NCI-H345 treated with DMSO at 0.1 percent for 48 hours (cell line): Measurements from ENCODE around the gene RTEL1.
A peak's percentile ranks its signal among the peaks of the same experiment; 100 is the strongest.
"Not testable (repeated sequence)": the region's sequence is repeated elsewhere in the genome, so short reads cannot be mapped to it uniquely, and the experiment has no call there.

Experiments
- DNase-seq: peaks from one replicate; lab custom pipeline; 2025; ENCODE audit not compliant: unreplicated experiment; lab: John Stamatoyannopoulos, UW

RTEL1 gene

GRCh38 chr20:63652192-63652980 lies 5.7 kb upstream of the RTEL1 start:
- DNase-seq = no peak

GRCh38 chr20:63653041-63653973 lies 4.8 kb upstream of the RTEL1 start, which contains the start of gene STMN3:
Gene STMN3 (minus strand): TSS chr20:63653424. CDS start chr20:63653345, 79 bp downstream.
- peak; percentile 76 for DNase-seq

- no peak for DNase-seq
Measured at GRCh38 chr20:63653974-63654668, 4.0 kb upstream of the RTEL1 start.

- DNase-seq = no peak
Measured at GRCh38 chr20:63655249-63655648, 2.9 kb upstream of the RTEL1 start.

- DNase-seq = no peak
Measured at GRCh38 chr20:63656451-63656850, 1.7 kb upstream of the RTEL1 start.

GRCh38 chr20:63657260-63657936 lies 714 bp upstream of the RTEL1 start:
- no peak for DNase-seq

GRCh38 chr20:63658749-63659187 lies 656 bp downstream of the RTEL1 start:
- DNase-seq = no peak

- no peak for DNase-seq
Measured at GRCh38 chr20:63659370-63659769, 1.3 kb downstream of the RTEL1 start.

- DNase-seq = not testable (repeated sequence)
Measured at GRCh38 chr20:63660174-63660573, 2.1 kb downstream of the RTEL1 start.

- no peak for DNase-seq
Measured at GRCh38 chr20:63660622-63661021, 2.5 kb downstream of the RTEL1 start.

- no peak for DNase-seq
Measured at GRCh38 chr20:63661108-63661507, 3.0 kb downstream of the RTEL1 start.

- no peak for DNase-seq
Measured at GRCh38 chr20:63661959-63662812, 4.1 kb downstream of the RTEL1 start.

GRCh38 chr20:63662813-63663189 lies 4.7 kb downstream of the RTEL1 start:
- DNase-seq = no peak

- no peak for DNase-seq
Measured at GRCh38 chr20:63663332-63664066, 5.4 kb downstream of the RTEL1 start.

- DNase-seq = no peak
Measured at GRCh38 chr20:63664143-63664851, 6.2 kb downstream of the RTEL1 start.

GRCh38 chr20:63664861-63665594 lies 6.9 kb downstream of the RTEL1 start:
- DNase-seq = no peak

- DNase-seq = no peak
Measured at GRCh38 chr20:63665708-63666107, 7.6 kb downstream of the RTEL1 start.

- no peak for DNase-seq
Measured at GRCh38 chr20:63667858-63668257, 9.7 kb downstream of the RTEL1 start.
